Stimulated activated CD4-positive, alpha-beta T cell treated with anti-CD3 and anti-CD28 coated beads, Interleukin-4, amount 100 ng/mL, for 4 hours (primary cell): ENCODE data around the gene ATP9B.
"Not testable (repeated sequence)": the region's sequence is repeated elsewhere in the genome, so short reads cannot be mapped to it uniquely, and the experiment has no call there.

Source experiments
- DNase-seq, 2 experiments: peaks; one replicate each; pipeline ENCODE4 v3.0.0-alpha.2; 2020

Gene ATP9B

GRCh38 chr18:79299272-79299671 is 230.1 kb downstream of the ATP9B start:
- no peak for DNase-seq

- DNase-seq, result no peak
Measured at GRCh38 chr18:79299711-79300110, 230.5 kb downstream of the ATP9B start.

GRCh38 chr18:79300413-79300812 is 231.2 kb downstream of the ATP9B start:
- no peak for DNase-seq

GRCh38 chr18:79302120-79302519 is 232.9 kb downstream of the ATP9B start:
- no peak for DNase-seq

- DNase-seq, result no peak
Measured at GRCh38 chr18:79305911-79306310, 236.7 kb downstream of the ATP9B start.

GRCh38 chr18:79309614-79310358 is 240.6 kb downstream of the ATP9B start:
- DNase-seq, result no peak

- no peak for DNase-seq
Measured at GRCh38 chr18:79314838-79315388, 245.7 kb downstream of the ATP9B start.

- no peak for DNase-seq
Measured at GRCh38 chr18:79315596-79315995, 246.4 kb downstream of the ATP9B start.

GRCh38 chr18:79317703-79318102 is 248.5 kb downstream of the ATP9B start:
- no peak for DNase-seq

- no peak for DNase-seq
Measured at GRCh38 chr18:79318142-79318673, 249.0 kb downstream of the ATP9B start.

- no peak for DNase-seq
Measured at GRCh38 chr18:79320216-79320850, 251.1 kb downstream of the ATP9B start.

- DNase-seq, result no peak
Measured at GRCh38 chr18:79321625-79322405, 252.6 kb downstream of the ATP9B start.

- no peak for DNase-seq
Measured at GRCh38 chr18:79322441-79322840, 253.2 kb downstream of the ATP9B start.

GRCh38 chr18:79323471-79323870 is 254.3 kb downstream of the ATP9B start:
- DNase-seq, result no peak

- no peak for DNase-seq
Measured at GRCh38 chr18:79326413-79327198, 257.4 kb downstream of the ATP9B start.

GRCh38 chr18:79327199-79327721 is 258.1 kb downstream of the ATP9B start:
- DNase-seq, result no peak

GRCh38 chr18:79327915-79328314 is 258.7 kb downstream of the ATP9B start:
- not testable (repeated sequence) for DNase-seq

GRCh38 chr18:79328887-79329286 is 259.7 kb downstream of the ATP9B start:
- DNase-seq, result no peak

GRCh38 chr18:79329786-79330185 is 260.6 kb downstream of the ATP9B start:
- no peak for DNase-seq

- no peak for DNase-seq
Measured at GRCh38 chr18:79332646-79333045, 263.5 kb downstream of the ATP9B start.

GRCh38 chr18:79333046-79333445 is 263.9 kb downstream of the ATP9B start:
- no peak for DNase-seq
